Measurements from ENCODE around the gene RAB3IP.

RAB3IP gene

DNA sequence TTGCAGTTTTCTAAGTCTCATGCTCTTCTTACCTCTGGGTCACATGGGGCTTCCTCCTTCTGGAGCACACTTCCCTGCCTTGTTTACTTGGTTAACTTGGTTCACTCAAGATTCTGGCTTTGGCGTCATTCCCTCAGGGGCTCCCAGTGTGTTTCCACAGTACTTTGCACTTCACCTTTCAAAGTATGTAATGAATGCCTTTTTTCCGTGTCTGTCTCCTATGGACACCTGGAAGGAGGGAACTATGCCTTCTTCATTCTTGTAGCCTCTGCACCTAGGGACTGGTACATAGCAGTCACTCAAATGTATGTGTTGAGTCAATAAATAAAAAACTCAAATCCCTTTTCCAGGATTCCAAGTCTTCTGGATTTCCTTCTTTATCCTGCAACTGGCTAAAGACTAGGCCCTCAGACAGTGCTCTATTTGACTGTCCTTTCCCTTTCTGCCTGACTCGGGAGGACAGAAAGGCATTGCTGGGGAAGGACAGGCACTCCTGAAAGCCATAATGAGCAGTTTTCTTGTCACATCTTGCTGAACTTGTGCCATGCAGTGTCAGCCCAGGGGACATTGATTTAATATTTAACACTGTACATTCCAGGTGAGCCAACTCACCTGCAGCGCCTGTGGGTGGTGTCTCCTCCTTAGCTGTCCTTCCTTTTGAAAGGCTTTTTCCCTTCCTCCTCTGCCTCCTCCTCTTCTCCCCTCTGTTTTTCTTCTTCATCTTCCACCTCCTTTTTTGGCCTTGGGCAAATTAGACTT is 99.2 kb downstream of the RAB3IP start:
- Histone ChIP-seq H3K4me1 (ENCODE audit: control insufficient read depth in 1 of 2, insufficient read depth in 1 of 2, low read depth in 1 of 2, low read length in 1 of 2) (no peaks in the 10 kb centered on the region), H3K36me3 (no peaks in the 10 kb centered on the region), H3K27ac (no peak overlapping the region), H3K4me3 (ENCODE audit: low read depth in 1 of 2, low read length in 1 of 2) (no peak overlapping the region), H3K9me3 (no peaks in the 10 kb centered on the region), H3K27me3 (peaks cover 8% of the 10 kb centered on the region)
- TF ChIP-seq, protein P1, sequence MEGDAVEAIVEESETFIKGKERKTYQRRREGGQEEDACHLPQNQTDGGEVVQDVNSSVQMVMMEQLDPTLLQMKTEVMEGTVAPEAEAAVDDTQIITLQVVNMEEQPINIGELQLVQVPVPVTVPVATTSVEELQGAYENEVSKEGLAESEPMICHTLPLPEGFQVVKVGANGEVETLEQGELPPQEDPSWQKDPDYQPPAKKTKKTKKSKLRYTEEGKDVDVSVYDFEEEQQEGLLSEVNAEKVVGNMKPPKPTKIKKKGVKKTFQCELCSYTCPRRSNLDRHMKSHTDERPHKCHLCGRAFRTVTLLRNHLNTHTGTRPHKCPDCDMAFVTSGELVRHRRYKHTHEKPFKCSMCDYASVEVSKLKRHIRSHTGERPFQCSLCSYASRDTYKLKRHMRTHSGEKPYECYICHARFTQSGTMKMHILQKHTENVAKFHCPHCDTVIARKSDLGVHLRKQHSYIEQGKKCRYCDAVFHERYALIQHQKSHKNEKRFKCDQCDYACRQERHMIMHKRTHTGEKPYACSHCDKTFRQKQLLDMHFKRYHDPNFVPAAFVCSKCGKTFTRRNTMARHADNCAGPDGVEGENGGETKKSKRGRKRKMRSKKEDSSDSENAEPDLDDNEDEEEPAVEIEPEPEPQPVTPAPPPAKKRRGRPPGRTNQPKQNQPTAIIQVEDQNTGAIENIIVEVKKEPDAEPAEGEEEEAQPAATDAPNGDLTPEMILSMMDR (IDR thresholded peaks at IDR 0.05) = no peak

DNA sequence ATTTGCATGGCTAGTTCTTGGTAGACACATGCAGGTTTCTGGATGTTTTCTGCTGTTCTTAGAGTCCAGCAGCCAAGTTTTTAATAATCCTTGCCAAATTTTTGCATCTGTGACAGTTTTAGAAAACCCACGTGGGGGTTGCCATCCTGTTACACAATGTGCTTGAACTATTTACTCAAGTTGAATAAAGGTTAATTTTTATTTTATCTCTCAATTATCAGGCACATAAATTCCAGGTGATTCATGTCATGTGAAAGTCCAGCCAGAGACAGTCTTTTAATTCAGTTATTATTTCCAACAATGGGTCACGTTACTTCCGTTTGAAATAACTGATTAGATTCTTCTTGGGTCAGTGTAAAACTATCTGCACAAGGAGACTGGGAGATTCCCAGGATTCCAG is 102.1 kb downstream of the RAB3IP start:
- peaks cover 8% of the 10 kb centered on the region for H3K27me3 ChIP-seq

GRCh38 chr12:69843608-69844007 is 104.9 kb downstream of the RAB3IP start:
- TF ChIP-seq, protein P1 (IDR thresholded peaks at IDR 0.05) = no peak
- Histone ChIP-seq H3K27me3 (peaks cover 8% of the 10 kb centered on the region), H3K4me1 (ENCODE audit: control insufficient read depth in 1 of 2, insufficient read depth in 1 of 2, low read depth in 1 of 2, low read length in 1 of 2) (no peaks in the 10 kb centered on the region), H3K27ac (no peak overlapping the region), H3K4me3 (ENCODE audit: low read depth in 1 of 2, low read length in 1 of 2) (no peak overlapping the region), H3K9me3 (no peaks in the 10 kb centered on the region), H3K36me3 (no peaks in the 10 kb centered on the region)

More for the DNA sequence above, 102.1 kb downstream of the RAB3IP start:
- TF ChIP-seq, protein P1 (IDR thresholded peaks at IDR 0.05) = no peak
- Histone ChIP-seq H3K27ac (no peak overlapping the region), H3K9me3 (no peaks in the 10 kb centered on the region), H3K36me3 (no peaks in the 10 kb centered on the region), H3K4me3 (ENCODE audit: low read depth in 1 of 2, low read length in 1 of 2) (no peak overlapping the region), H3K4me1 (ENCODE audit: control insufficient read depth in 1 of 2, insufficient read depth in 1 of 2, low read depth in 1 of 2, low read length in 1 of 2) (no peaks in the 10 kb centered on the region)

- TF ChIP-seq, protein P1 (IDR thresholded peaks at IDR 0.05) = no peak
Observed at GRCh38 chr12:69844416-69844815, 105.8 kb downstream of the RAB3IP start.

GRCh38 chr12:69844836-69845235 is 106.2 kb downstream of the RAB3IP start:
- no peaks in the 10 kb centered on the region for H3K4me1 ChIP-seq (ENCODE audit: control insufficient read depth in 1 of 2, insufficient read depth in 1 of 2, low read depth in 1 of 2, low read length in 1 of 2)
- H3K9me3 ChIP-seq = no peaks in the 10 kb centered on the region
- H3K4me3 ChIP-seq (ENCODE audit: low read depth in 1 of 2, low read length in 1 of 2) = no peak overlapping the region
- no peak overlapping the region for H3K27ac ChIP-seq
- peaks cover 7% of the 10 kb centered on the region for H3K27me3 ChIP-seq
- H3K36me3 ChIP-seq = no peaks in the 10 kb centered on the region
- TF ChIP-seq, protein P1 (IDR thresholded peaks at IDR 0.05) = no peak

More at GRCh38 chr12:69844416-69844815, 105.8 kb downstream of the RAB3IP start:
- Histone ChIP-seq H3K4me1 (ENCODE audit: control insufficient read depth in 1 of 2, insufficient read depth in 1 of 2, low read depth in 1 of 2, low read length in 1 of 2) (no peaks in the 10 kb centered on the region), H3K36me3 (no peaks in the 10 kb centered on the region), H3K4me3 (ENCODE audit: low read depth in 1 of 2, low read length in 1 of 2) (no peak overlapping the region), H3K9me3 (no peaks in the 10 kb centered on the region), H3K27me3 (peaks cover 8% of the 10 kb centered on the region), H3K27ac (no peak overlapping the region)
